ENCODE data around the gene ZNF19.

DNA sequence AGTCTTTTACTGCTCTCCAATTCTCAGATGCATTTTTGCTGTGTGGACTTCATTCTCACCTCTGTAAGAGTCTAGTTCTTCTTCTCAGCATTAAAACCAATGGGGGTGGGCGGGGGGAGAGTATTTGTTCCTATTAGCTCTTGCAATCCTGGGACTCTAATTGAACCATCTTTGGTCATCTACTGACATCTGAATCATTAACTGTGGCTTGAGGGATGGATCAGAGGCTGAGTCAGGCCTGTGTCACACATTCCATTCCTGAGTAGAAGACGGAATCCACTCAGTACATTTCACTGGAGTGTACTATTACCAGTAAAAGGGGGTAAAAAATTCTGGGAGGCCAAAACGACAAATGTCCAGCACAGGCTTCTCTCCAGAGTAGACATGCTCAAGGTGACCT lies 14.3 kb downstream of the ZNF19 start:
- TF ChIP-seq, protein P1, sequence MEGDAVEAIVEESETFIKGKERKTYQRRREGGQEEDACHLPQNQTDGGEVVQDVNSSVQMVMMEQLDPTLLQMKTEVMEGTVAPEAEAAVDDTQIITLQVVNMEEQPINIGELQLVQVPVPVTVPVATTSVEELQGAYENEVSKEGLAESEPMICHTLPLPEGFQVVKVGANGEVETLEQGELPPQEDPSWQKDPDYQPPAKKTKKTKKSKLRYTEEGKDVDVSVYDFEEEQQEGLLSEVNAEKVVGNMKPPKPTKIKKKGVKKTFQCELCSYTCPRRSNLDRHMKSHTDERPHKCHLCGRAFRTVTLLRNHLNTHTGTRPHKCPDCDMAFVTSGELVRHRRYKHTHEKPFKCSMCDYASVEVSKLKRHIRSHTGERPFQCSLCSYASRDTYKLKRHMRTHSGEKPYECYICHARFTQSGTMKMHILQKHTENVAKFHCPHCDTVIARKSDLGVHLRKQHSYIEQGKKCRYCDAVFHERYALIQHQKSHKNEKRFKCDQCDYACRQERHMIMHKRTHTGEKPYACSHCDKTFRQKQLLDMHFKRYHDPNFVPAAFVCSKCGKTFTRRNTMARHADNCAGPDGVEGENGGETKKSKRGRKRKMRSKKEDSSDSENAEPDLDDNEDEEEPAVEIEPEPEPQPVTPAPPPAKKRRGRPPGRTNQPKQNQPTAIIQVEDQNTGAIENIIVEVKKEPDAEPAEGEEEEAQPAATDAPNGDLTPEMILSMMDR (conservative IDR thresholded peaks at IDR 0.05; ENCODE audit: low read length): no peak
- TF ChIP-seq EZH2phosphoT487 (IDR thresholded peaks at IDR 0.05; ENCODE audit: borderline replicate concordance): no peak
